Activated T-cell treated with anti-CD3 and anti-CD28 coated beads, Interleukin-2, amount 50 U/mL, for 24 hours (primary cell): ENCODE results near the gene MOB3C.

Experiments used
- DNase-seq: peaks from one replicate; pipeline ENCODE4 v3.0.0-alpha.2; 2020
- H3K27ac Mint-ChIP-seq: 2 replicates; pipeline ENCODE4 v1.8.0; 2020; ENCODE audit warnings: mild to moderate bottlenecking, mixed read lengths
- H3K27me3 Mint-ChIP-seq: 2 replicates; pipeline ENCODE4 v1.8.0; 2020; ENCODE audit warnings: mixed read lengths
- H3K36me3 Mint-ChIP-seq: 2 replicates; pipeline ENCODE4 v1.8.0; 2020; ENCODE audit warnings: low read depth, mixed read lengths
- H3K4me1 Mint-ChIP-seq: 2 replicates; pipeline ENCODE4 v1.8.0; 2020; ENCODE audit warnings: low read depth, mixed read lengths
- H3K4me3 Mint-ChIP-seq: 2 replicates; pipeline ENCODE4 v1.8.0; 2020; ENCODE audit warnings: mild to moderate bottlenecking, moderate library complexity, mixed read lengths
- H3K9me3 Mint-ChIP-seq: 2 replicates; pipeline ENCODE4 v1.8.0; 2020; ENCODE audit warnings: mixed read lengths

The MOB3C gene

GRCh38 chr1:46558141-46558963 lies 58.3 kb downstream of the MOB3C start:
- H3K4me3 Mint-ChIP-seq: no peak overlapping the region
- H3K27ac Mint-ChIP-seq: no peak overlapping the region
- no peaks in the 10 kb centered on the region for H3K27me3 Mint-ChIP-seq
- no peaks in the 10 kb centered on the region for H3K9me3 Mint-ChIP-seq
- peaks cover 57% of the 10 kb centered on the region for H3K36me3 Mint-ChIP-seq
- peaks cover 3% of the 10 kb centered on the region for H3K4me1 Mint-ChIP-seq
- no peak for DNase-seq
